Measurements from ENCODE around the gene ZNF24.

- TF ChIP-seq CTCF (IDR thresholded peaks at IDR 0.05) (no peak), POLR2A (IDR thresholded peaks at IDR 0.05) (no peak)
These were observed 21.4 kb downstream of the ZNF24 start for GRCh38 chr18:35322486-35323458.

Data from adrenal gland (tissue), 5 donors.